Endothelial cell of umbilical vein (primary cell): ENCODE results near the gene EIF2S2. TPM values are rescaled to one million over a fixed set of nuclear protein-coding genes. Genes with fewer than 3 reads are reported as not detected.

Experiments used
- BruUV-seq: library from RNA; stranded (reverse); fragments of 400-500 nt; replicated peaks from 2 replicates; lab custom pipeline; 2021; lab: Mats Ljungman, UMichigan
- CTCF ChIA-PET: fragments of 300-600, 350-600 bp; sonication (Branson Sonifier 250); formaldehyde crosslinking; loops from one replicate; lab custom pipeline; 2021; ENCODE audit warnings: antibody characterized with exemption, inconsistent platforms; lab: Charles Lee
- POLR2A ChIA-PET: fragments of 300-600, 350-600 bp; sonication (Branson Sonifier 250); formaldehyde crosslinking; loops from one replicate; lab custom pipeline; 2021; ENCODE audit warnings: antibody characterized with exemption, inconsistent platforms; lab: Charles Lee
- DNase-seq: peaks from one replicate; pipeline ENCODE4 v3.0.0-alpha.2; 2011; ENCODE audit warnings: low read depth, low spot score
- FAIRE-seq: peaks from 2 replicates; lab custom pipeline; 2011; peaks lifted over from hg19 to GRCh38; lab: Jason Lieb, UNC
- H2AFZ ChIP-seq: 2 replicates; pipeline ENCODE4 v1.6.0; 2012; ENCODE audit warnings: low read depth, low read length, control low read depth, inconsistent platforms
- H3K27ac ChIP-seq: 2 replicates; pipeline ENCODE4 v1.5.1; 2011; ENCODE audit warnings: low read depth, mild to moderate bottlenecking, control low read depth, low read length, moderate library complexity; ENCODE audit not compliant: insufficient read depth
- H3K27me3 ChIP-seq, 2 experiments: 2 replicates each; pipeline versions ENCODE4 v1.6.0 to v1.6.1; 2011; ENCODE audit warnings: low read length in 2 of 2, mixed read lengths in 1 of 2; ENCODE audit not compliant: control insufficient read depth in 2 of 2, insufficient read depth in 2 of 2
- H3K36me3 ChIP-seq, 2 experiments: 2 replicates in 1 of 2; 3 replicates in 1 of 2; pipeline ENCODE4 v1.5.1; 2011; ENCODE audit warnings: low read length in 2 of 2, mild to moderate bottlenecking in 1 of 2, moderate library complexity in 1 of 2; ENCODE audit not compliant: control insufficient read depth in 2 of 2, insufficient read depth in 2 of 2; ENCODE audit errors: extremely low read depth in 1 of 2
- H3K4me1 ChIP-seq: 3 replicates; pipeline ENCODE4 v1.5.1; 2011; ENCODE audit warnings: mild to moderate bottlenecking, low read length; ENCODE audit not compliant: control insufficient read depth, insufficient read depth; ENCODE audit errors: extremely low read depth
- H3K4me2 ChIP-seq: 2 replicates; pipeline ENCODE4 v1.6.1; 2011; ENCODE audit warnings: low read length, control low read depth, mixed read lengths; ENCODE audit not compliant: insufficient read depth
- H3K4me3 ChIP-seq, 3 experiments: fragments of 200-600 bp in 1 of 3; sonication (generic), shearing (Covaris generic) in 1 of 3; replicated peaks in 1 of 3; 2 replicates each; pipeline ENCODE4 v1.5.1; 2011 to 2016; ENCODE audit warnings: control low read depth in 3 of 3, low read length in 3 of 3, mild to moderate bottlenecking in 2 of 3, inconsistent platforms in 1 of 3, low read depth in 1 of 3, moderate library complexity in 1 of 3; ENCODE audit not compliant: insufficient read depth in 1 of 3
- H3K79me2 ChIP-seq: 2 replicates; pipeline ENCODE4 v1.6.0; 2012; ENCODE audit warnings: low read length, inconsistent platforms; ENCODE audit not compliant: control insufficient read depth, insufficient read depth
- H3K9ac ChIP-seq: replicated peaks from 2 replicates; pipeline ENCODE3; 2011; ENCODE audit warnings: low read length, control low read depth; ENCODE audit not compliant: insufficient read depth; ENCODE audit errors: extremely low read depth
- H3K9me1 ChIP-seq: replicated peaks from 3 replicates; pipeline ENCODE4 v1.6.0; 2011; ENCODE audit warnings: mild to moderate bottlenecking, low read length; ENCODE audit not compliant: control insufficient read depth, insufficient read depth; ENCODE audit errors: extremely low read depth
- H3K9me3 ChIP-seq: replicated peaks from 2 replicates; pipeline ENCODE4 v1.5.1; 2012; ENCODE audit warnings: low read length, inconsistent platforms; ENCODE audit not compliant: control insufficient read depth, insufficient read depth
- H4K20me1 ChIP-seq: replicated peaks from 2 replicates; pipeline ENCODE3; 2011; ENCODE audit warnings: mild to moderate bottlenecking, low read length; ENCODE audit not compliant: control insufficient read depth, insufficient read depth; ENCODE audit errors: extremely low read depth
- EZH2 ChIP-seq: IDR thresholded peaks from 2 replicates; pipeline ENCODE4 v1.6.1; 2012; ENCODE audit warnings: borderline replicate concordance, low read depth, mild to moderate bottlenecking, moderate library complexity, low read length, inconsistent platforms; ENCODE audit not compliant: severe bottlenecking
- FOS ChIP-seq: IDR thresholded peaks from 2 replicates; pipeline ENCODE4 v1.6.1; 2011; ENCODE audit warnings: mild to moderate bottlenecking, low read length, moderate library complexity, borderline replicate concordance; ENCODE audit not compliant: insufficient read depth
- GATA2 ChIP-seq: IDR thresholded peaks from 2 replicates; pipeline ENCODE4 v1.7.0; 2011; ENCODE audit warnings: low read depth, mild to moderate bottlenecking, moderate library complexity, mixed read lengths, low read length; ENCODE audit not compliant: insufficient read length, insufficient read depth
- JUN ChIP-seq: IDR thresholded peaks from 2 replicates; pipeline ENCODE4 v1.6.1; 2011; ENCODE audit warnings: borderline replicate concordance, low read depth; ENCODE audit not compliant: insufficient read length, insufficient read depth
- MAX ChIP-seq: IDR thresholded peaks from 2 replicates; pipeline ENCODE4 v1.6.1; 2011; ENCODE audit not compliant: insufficient read depth, insufficient read length
- MYC ChIP-seq: IDR thresholded peaks from one replicate; pipeline ENCODE4 v1.6.1; 2011; ENCODE audit warnings: mild to moderate bottlenecking, low read depth, low read length
- POLR2A ChIP-seq: IDR thresholded peaks from 2 replicates; pipeline ENCODE4 v1.6.1; 2012; ENCODE audit warnings: low read depth, mild to moderate bottlenecking, control low read depth, low read length
- POLR2AphosphoS5 ChIP-seq: IDR thresholded peaks from 2 replicates; pipeline ENCODE4 v1.6.1; 2012; ENCODE audit warnings: low read depth, mild to moderate bottlenecking, control low read depth, low read length, moderate library complexity; ENCODE audit not compliant: insufficient read depth
- dilution Hi-C: fragments of 300-500 bp; cut with MboI; formaldehyde crosslinking; loops from one replicate; pipeline ENCODE4 v1.15.0; 2019; ENCODE audit warnings: low sequenced_read_pairs; ENCODE audit not compliant: extremely low pct_ligation_motif_present
- intact Hi-C: fragments of 100-400 bp; cut with micrococcal nuclease; formaldehyde crosslinking; loops from one replicate; pipeline ENCODE4 v1.10.0; 2022
- polyA plus RNA-seq, 4 experiments: library from polyadenylated mRNA; depleted of rRNA in 3 of 4; stranded (reverse) in 3 of 4; unstranded in 1 of 4; fragments of >200 nt; gene quantifications; 2 replicates each; pipeline versions ENCODE4 v1.2.1 to v1.2.3, GENCODE V29; 2011 to 2012; ENCODE audit warnings: missing spikeins in 1 of 4
- total RNA-seq: library from RNA; stranded (reverse); gene quantifications from 2 replicates; pipeline ENCODE4 v1.2.3, GENCODE V29; 2021
- TF ChIP-seq, protein P1 (sequence below), 2 donors: IDR thresholded peaks; 1 replicate in 1 of 2; 2 replicates in 1 of 2; pipeline ENCODE4 v1.5.1; 2011; ENCODE audit warnings: low read length in 2 of 2, mild to moderate bottlenecking in 2 of 2, moderate library complexity in 2 of 2, control low read depth in 1 of 2, inconsistent platforms in 1 of 2, low read depth in 1 of 2; ENCODE audit not compliant: insufficient read depth in 1 of 2; ENCODE audit errors: extremely low read depth in 1 of 2

The EIF2S2 gene
- total and polyA plus RNA-seq, 2 donors (not counting 3 experiments of a cell fraction or from before 2014, with no cell fraction given), result 38.8 to 99.3 TPM

DNA sequence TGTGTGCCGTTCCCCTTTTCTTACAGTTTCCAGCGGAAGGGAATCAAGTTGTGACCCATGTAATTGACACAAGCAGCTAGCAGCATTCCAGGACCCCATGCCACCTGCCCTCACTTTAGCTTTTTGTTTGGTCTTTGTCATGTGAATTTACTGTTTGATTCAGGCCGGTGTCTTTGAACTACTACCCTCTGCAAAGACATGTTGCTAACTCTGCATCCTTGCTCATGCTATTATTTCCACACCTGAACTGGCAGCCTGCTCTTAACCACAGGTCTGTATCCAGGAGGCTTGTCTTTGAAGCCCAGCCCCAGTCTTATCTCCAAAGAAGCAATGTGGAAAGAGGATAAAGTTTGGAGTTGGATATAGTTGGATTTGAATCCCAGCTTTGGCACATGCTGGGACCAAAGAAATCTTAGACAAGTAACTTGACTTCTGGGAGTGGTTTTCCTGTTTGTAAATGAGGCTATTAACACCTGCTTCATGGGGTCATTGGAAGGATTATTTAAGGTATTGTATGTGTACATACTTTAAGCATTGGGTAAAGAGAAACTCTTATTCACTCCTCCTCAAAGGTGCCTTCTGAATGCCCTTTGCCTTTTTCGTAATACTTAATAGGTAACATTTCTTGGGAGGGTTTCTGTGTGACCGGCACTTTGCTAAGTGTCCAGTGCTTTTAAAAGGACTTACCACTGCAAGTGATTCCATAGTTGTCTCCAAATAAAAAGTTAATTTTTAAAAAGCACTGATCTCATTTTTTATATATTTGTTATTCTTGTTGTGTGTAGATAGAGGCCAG, 65.9 kb downstream of the EIF2S2 start:
- ChIA-PET POLR2A (no interaction called here), CTCF (interaction anchor here (1.0 to 1.3 kb wide), 3 partner anchors 19 to 254 kb away, joined by 3 read pairs; no protein-coding TSS in a partner anchor)
- H3K79me2 ChIP-seq, result peaks cover 72% of the 10 kb centered on the region
- peaks cover 0 to 3% of the 10 kb centered on the region in 2 experiments for H3K36me3 ChIP-seq
- BruUV-seq, result no TSS peak
- H3K27ac ChIP-seq, result no peak overlapping the region
- TF ChIP-seq, protein P1, sequence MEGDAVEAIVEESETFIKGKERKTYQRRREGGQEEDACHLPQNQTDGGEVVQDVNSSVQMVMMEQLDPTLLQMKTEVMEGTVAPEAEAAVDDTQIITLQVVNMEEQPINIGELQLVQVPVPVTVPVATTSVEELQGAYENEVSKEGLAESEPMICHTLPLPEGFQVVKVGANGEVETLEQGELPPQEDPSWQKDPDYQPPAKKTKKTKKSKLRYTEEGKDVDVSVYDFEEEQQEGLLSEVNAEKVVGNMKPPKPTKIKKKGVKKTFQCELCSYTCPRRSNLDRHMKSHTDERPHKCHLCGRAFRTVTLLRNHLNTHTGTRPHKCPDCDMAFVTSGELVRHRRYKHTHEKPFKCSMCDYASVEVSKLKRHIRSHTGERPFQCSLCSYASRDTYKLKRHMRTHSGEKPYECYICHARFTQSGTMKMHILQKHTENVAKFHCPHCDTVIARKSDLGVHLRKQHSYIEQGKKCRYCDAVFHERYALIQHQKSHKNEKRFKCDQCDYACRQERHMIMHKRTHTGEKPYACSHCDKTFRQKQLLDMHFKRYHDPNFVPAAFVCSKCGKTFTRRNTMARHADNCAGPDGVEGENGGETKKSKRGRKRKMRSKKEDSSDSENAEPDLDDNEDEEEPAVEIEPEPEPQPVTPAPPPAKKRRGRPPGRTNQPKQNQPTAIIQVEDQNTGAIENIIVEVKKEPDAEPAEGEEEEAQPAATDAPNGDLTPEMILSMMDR (IDR thresholded peaks at IDR 0.05; ENCODE audit: extremely low read depth in 1 of 2, insufficient read depth in 1 of 2, low read depth in 1 of 2, low read length in 2 of 2), result no peak
- TF ChIP-seq MYC (no peak), GATA2 (no peak), MAX (no peak), POLR2AphosphoS5 (no peak), JUN (no peak), EZH2 (no peak), POLR2A (no peak), FOS (no peak)
- dilution Hi-C loops (no loop called here), intact Hi-C loops (no loop called here)
- no peak overlapping the region for H2AFZ ChIP-seq
- no peaks in the 10 kb centered on the region for H3K9me1 ChIP-seq
- H3K4me1 ChIP-seq, result peaks cover 4% of the 10 kb centered on the region
- H3K9ac ChIP-seq, result no peak overlapping the region
- H3K4me3 ChIP-seq, result no peak overlapping the region
- H4K20me1 ChIP-seq, result peaks cover 13% of the 10 kb centered on the region
- no peaks in the 10 kb centered on the region for H3K9me3 ChIP-seq
- no peak overlapping the region for H3K4me2 ChIP-seq
- H3K27me3 ChIP-seq, result no peaks in the 10 kb centered on the region
- DNase-seq (no peak), FAIRE-seq (peak; percentile 49)
